ENCODE data around the gene FOXP1.

DNA sequence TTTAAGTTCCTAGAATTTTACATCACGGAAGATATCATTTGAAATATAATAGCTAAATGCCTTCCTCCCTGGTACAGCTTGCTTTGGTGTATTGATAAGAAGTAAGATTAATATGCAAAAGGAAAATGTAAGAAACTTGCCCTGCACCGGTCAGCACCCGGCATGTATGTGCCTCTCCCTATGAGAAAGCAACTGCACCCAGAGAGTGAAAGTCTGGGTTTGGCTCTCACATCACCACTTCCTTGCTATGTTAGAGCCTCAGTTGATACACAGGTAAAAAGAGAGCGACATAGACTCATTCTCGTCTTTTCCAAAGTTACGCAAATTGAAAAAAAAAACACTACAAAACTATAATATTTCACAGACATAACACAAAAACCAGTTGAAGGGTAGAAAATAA lies 96.7 kb downstream of the FOXP1 start:
- TF ChIP-seq EP300 (IDR thresholded peaks at IDR 0.05) (no peak), POLR2A (IDR thresholded peaks at IDR 0.05) (no peak)
- TF ChIP-seq, protein P1, sequence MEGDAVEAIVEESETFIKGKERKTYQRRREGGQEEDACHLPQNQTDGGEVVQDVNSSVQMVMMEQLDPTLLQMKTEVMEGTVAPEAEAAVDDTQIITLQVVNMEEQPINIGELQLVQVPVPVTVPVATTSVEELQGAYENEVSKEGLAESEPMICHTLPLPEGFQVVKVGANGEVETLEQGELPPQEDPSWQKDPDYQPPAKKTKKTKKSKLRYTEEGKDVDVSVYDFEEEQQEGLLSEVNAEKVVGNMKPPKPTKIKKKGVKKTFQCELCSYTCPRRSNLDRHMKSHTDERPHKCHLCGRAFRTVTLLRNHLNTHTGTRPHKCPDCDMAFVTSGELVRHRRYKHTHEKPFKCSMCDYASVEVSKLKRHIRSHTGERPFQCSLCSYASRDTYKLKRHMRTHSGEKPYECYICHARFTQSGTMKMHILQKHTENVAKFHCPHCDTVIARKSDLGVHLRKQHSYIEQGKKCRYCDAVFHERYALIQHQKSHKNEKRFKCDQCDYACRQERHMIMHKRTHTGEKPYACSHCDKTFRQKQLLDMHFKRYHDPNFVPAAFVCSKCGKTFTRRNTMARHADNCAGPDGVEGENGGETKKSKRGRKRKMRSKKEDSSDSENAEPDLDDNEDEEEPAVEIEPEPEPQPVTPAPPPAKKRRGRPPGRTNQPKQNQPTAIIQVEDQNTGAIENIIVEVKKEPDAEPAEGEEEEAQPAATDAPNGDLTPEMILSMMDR (IDR thresholded peaks at IDR 0.05), result no peak
